Measurements from ENCODE around the gene NAPA.

DNA sequence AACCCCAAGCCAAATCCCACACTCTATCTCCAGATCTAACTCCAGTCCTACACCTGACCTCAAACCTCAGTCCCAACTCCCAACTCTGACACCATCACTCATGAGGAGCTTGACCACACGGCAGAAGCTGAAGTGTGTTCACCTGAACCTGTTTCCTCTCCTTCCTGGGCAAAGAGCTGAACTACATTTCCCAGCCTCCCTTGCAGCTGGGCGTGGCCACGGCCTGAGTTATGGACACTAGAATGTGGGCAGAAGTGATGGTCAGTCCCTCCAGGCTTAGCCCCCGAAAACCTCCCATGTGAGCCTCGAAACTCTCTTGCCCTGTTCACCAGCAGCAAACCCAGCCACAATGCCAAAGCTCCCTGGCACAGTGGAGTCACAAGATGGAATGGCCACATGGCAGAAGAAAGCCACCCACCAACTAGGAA, 76.1 kb downstream of the NAPA start:
- TF ChIP-seq, protein P1, sequence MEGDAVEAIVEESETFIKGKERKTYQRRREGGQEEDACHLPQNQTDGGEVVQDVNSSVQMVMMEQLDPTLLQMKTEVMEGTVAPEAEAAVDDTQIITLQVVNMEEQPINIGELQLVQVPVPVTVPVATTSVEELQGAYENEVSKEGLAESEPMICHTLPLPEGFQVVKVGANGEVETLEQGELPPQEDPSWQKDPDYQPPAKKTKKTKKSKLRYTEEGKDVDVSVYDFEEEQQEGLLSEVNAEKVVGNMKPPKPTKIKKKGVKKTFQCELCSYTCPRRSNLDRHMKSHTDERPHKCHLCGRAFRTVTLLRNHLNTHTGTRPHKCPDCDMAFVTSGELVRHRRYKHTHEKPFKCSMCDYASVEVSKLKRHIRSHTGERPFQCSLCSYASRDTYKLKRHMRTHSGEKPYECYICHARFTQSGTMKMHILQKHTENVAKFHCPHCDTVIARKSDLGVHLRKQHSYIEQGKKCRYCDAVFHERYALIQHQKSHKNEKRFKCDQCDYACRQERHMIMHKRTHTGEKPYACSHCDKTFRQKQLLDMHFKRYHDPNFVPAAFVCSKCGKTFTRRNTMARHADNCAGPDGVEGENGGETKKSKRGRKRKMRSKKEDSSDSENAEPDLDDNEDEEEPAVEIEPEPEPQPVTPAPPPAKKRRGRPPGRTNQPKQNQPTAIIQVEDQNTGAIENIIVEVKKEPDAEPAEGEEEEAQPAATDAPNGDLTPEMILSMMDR (IDR thresholded peaks at IDR 0.05): no peak
- no peak for TF ChIP-seq POLR2A (IDR thresholded peaks at IDR 0.05)
